Loucy (cell line): Measurements from ENCODE around the gene UBASH3A.

Experiments
- CTCF ChIP-seq: fragments of 200-600 bp; sonication (generic); conservative IDR thresholded peaks from 2 replicates; pipeline ENCODE4 v1.5.1; 2014; ENCODE audit warnings: mild to moderate bottlenecking, antibody characterized with exemption, low read length
- EZH2phosphoT487 ChIP-seq: fragments of 200-600 bp; IDR thresholded peaks from 2 replicates; pipeline ENCODE4 v1.6.1; 2018; ENCODE audit warnings: antibody characterized with exemption, mild to moderate bottlenecking, moderate library complexity, borderline replicate concordance

DNA sequence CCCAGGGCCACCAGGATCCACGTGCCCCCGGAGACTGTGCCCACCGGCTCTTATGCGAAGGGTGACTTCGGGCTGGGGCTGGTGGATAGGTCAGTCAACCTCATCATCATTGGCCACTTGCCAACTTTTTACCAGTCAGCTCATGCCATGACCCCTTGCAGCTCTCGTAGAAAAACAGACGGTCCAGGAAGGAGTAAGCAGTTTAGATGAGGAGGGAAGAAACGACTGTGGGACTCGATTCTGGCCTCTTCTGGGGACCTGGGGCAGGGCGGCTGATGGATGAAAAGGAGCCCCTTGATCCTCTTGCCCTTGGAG lies 41.0 kb downstream of the UBASH3A start:
- no peak for TF ChIP-seq CTCF
- TF ChIP-seq EZH2phosphoT487, result no peak
